PC-9 (cell line): Measurements from ENCODE around the gene EIF2B1. TPM values are rescaled to one million over a fixed set of nuclear protein-coding genes. Genes with fewer than 3 reads are reported as not detected.
A peak's percentile ranks its signal among the peaks of the same experiment; 100 is the strongest.

Experiments used
- BruUV-seq: library from RNA; stranded (reverse); fragments of 400-500 nt; replicated peaks from 2 replicates; lab custom pipeline; 2021; lab: Mats Ljungman, UMichigan
- CTCF ChIA-PET: fragments of 300-600 bp; sonication (Branson Sonifier 250); formaldehyde crosslinking; loops from one replicate; lab custom pipeline; 2022; ENCODE audit warnings: antibody characterized with exemption; lab: Charles Lee
- POLR2A ChIA-PET: fragments of 300-600 bp; sonication (Branson Sonifier 250); formaldehyde crosslinking; loops from one replicate; lab custom pipeline; 2022; ENCODE audit warnings: antibody characterized with exemption; ENCODE audit not compliant: unreplicated experiment; lab: Charles Lee
- DNase-seq, 2 experiments: peaks; one replicate each; pipeline versions ENCODE4 v3.0.0 to v3.0.0-alpha.2; 2015 to 2022; ENCODE audit warnings: mixed read lengths in 1 of 2
- H2AFZ ChIP-seq: fragments of 200-600 bp; sonication (generic); 2 replicates; pipeline ENCODE4 v1.8.1; 2017; ENCODE audit warnings: antibody characterized with exemption
- H3F3A ChIP-seq: fragments of 200-600 bp; sonication (generic); 2 replicates; pipeline ENCODE4 v1.8.1; 2017; ENCODE audit warnings: antibody characterized with exemption, mild to moderate bottlenecking, low read depth; ENCODE audit not compliant: insufficient read depth
- H3K27ac ChIP-seq: fragments of 200-600 bp; sonication (generic); 2 replicates; pipeline ENCODE4 v1.6.1; 2016; ENCODE audit warnings: mixed run types
- H3K27me3 ChIP-seq: fragments of 200-600 bp; sonication (generic); 2 replicates; pipeline ENCODE4 v1.6.1; 2016; ENCODE audit warnings: low read depth, mixed run types; ENCODE audit not compliant: insufficient read depth
- H3K36me3 ChIP-seq: fragments of 200-600 bp; sonication (generic); 2 replicates; pipeline ENCODE4 v1.6.1; 2016; ENCODE audit warnings: low read depth, mixed run types
- H3K4me1 ChIP-seq: fragments of 200-600 bp; sonication (generic); replicated peaks from 2 replicates; pipeline ENCODE4 v1.6.1; 2016; ENCODE audit warnings: mixed run types; ENCODE audit not compliant: insufficient read depth
- H3K4me2 ChIP-seq: fragments of 200-600 bp; sonication (generic); 2 replicates; pipeline ENCODE4 v1.6.1; 2017; ENCODE audit warnings: mixed run types
- H3K4me3 ChIP-seq: fragments of 200-600 bp; sonication (generic); 2 replicates; pipeline ENCODE4 v1.6.1; 2016; ENCODE audit warnings: mixed run types
- H3K79me2 ChIP-seq: fragments of 200-600 bp; sonication (generic); 2 replicates; pipeline ENCODE4 v1.6.1; 2017; ENCODE audit warnings: low read depth, mixed run types
- H3K9me2 ChIP-seq: fragments of 200-600 bp; sonication (generic); 2 replicates; pipeline ENCODE4 v1.8.1; 2017; ENCODE audit warnings: mild to moderate bottlenecking; ENCODE audit not compliant: insufficient read depth
- H3K9me3 ChIP-seq: fragments of 200-600 bp; sonication (generic); 2 replicates; pipeline ENCODE4 v1.8.1; 2016; ENCODE audit warnings: low read depth; ENCODE audit not compliant: insufficient read depth
- H4K20me1 ChIP-seq: fragments of 200-600 bp; sonication (generic); 2 replicates; pipeline ENCODE4 v1.8.1; 2017; ENCODE audit not compliant: insufficient read depth
- EZH2 ChIP-seq: fragments of 200-600 bp; sonication (generic); IDR thresholded peaks from 2 replicates; pipeline ENCODE4 v1.8.0; 2017; ENCODE audit warnings: antibody characterized with exemption, low read depth
- intact Hi-C: fragments of 100-400 bp; cut with micrococcal nuclease; formaldehyde crosslinking; loops from one replicate; pipeline ENCODE4 v1.10.0; 2022; ENCODE audit not compliant: unreplicated experiment
- total RNA-seq: library from RNA; stranded (reverse); gene quantifications from 2 replicates; pipeline ENCODE4 v1.2.3, GENCODE V29; 2021
- TF ChIP-seq, protein P1 (sequence below): fragments of 200-600 bp; sonication (generic); conservative IDR thresholded peaks from 2 replicates; pipeline ENCODE4 v1.6.1; 2017; ENCODE audit warnings: mixed run types, antibody characterized with exemption, mild to moderate bottlenecking, moderate library complexity

The EIF2B1 gene
- total RNA-seq, 1 experiment from 2014 or later = 47.3 TPM

GRCh38 chr12:123599310-123599709 lies 34.2 kb downstream of the EIF2B1 start:
- DNase-seq = no peak
- Histone ChIP-seq H3K4me1 (peaks cover 17% of the 10 kb centered on the region; the same call in 1 of the 2 replicates), H4K20me1 (peaks cover 20% of the 10 kb centered on the region), H2AFZ (no peak overlapping the region), H3K79me2 (peaks cover 33% of the 10 kb centered on the region), H3K27ac (no peak overlapping the region), H3K9me2 (no peaks in the 10 kb centered on the region), H3K4me2 (no peak overlapping the region), H3K9me3 (no peaks in the 10 kb centered on the region), H3K4me3 (no peak overlapping the region), H3K36me3 (peaks cover 26% of the 10 kb centered on the region), H3K27me3 (no peaks in the 10 kb centered on the region), H3F3A (peaks cover 45% of the 10 kb centered on the region)
- no peak for TF ChIP-seq EZH2
- TF ChIP-seq, protein P1, sequence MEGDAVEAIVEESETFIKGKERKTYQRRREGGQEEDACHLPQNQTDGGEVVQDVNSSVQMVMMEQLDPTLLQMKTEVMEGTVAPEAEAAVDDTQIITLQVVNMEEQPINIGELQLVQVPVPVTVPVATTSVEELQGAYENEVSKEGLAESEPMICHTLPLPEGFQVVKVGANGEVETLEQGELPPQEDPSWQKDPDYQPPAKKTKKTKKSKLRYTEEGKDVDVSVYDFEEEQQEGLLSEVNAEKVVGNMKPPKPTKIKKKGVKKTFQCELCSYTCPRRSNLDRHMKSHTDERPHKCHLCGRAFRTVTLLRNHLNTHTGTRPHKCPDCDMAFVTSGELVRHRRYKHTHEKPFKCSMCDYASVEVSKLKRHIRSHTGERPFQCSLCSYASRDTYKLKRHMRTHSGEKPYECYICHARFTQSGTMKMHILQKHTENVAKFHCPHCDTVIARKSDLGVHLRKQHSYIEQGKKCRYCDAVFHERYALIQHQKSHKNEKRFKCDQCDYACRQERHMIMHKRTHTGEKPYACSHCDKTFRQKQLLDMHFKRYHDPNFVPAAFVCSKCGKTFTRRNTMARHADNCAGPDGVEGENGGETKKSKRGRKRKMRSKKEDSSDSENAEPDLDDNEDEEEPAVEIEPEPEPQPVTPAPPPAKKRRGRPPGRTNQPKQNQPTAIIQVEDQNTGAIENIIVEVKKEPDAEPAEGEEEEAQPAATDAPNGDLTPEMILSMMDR = no peak
- ChIA-PET CTCF (no interaction called here), POLR2A (no interaction called here)
- no TSS peak for BruUV-seq
- intact Hi-C loops = no loop called here

DNA sequence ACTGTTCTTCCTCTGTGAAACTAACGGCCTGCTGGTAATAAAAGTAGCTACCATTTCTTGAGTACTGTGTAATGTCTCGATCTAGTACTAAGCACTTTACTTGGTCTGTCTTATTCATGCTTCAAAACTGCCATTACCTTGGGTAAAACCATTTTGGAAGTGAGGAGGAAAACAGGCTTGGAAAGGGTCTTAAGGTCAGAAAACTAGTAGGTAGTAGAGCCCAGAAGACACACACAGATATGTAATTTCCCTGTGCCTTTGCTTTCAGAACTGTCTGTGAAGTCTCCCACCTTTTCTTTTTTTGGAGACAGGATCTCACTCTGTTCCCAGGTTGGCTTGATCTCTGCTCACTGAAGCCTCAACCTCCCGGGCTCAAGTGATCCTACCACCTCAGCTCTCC lies 35.0 kb downstream of the EIF2B1 start:
- no peak for DNase-seq
- Histone ChIP-seq H3K9me3 (no peaks in the 10 kb centered on the region), H3K36me3 (peaks cover 27% of the 10 kb centered on the region), H2AFZ (no peak overlapping the region), H3K4me1 (peaks cover 17% of the 10 kb centered on the region; the same call in 1 of the 2 replicates), H3K4me3 (no peak overlapping the region), H3K27me3 (no peaks in the 10 kb centered on the region), H3K79me2 (peaks cover 30% of the 10 kb centered on the region), H3F3A (peaks cover 43% of the 10 kb centered on the region), H3K9me2 (no peaks in the 10 kb centered on the region), H3K27ac (peak overlapping the region; percentile 9; the same call in 1 of the 2 replicates), H4K20me1 (peaks cover 20% of the 10 kb centered on the region), H3K4me2 (no peak overlapping the region)
- BruUV-seq = no TSS peak
- POLR2A ChIA-PET = interaction anchor here (0.6 kb wide), 1 partner anchor 21 kb away, joined by 10 read pairs; no protein-coding TSS in a partner anchor
- intact Hi-C loops = no loop called here
- TF ChIP-seq, protein P1 = no peak
- TF ChIP-seq EZH2 = no peak
- CTCF ChIA-PET = no interaction called here

- ChIA-PET CTCF (no interaction called here), POLR2A (no interaction called here)
- Histone ChIP-seq H3K9me2 (no peaks in the 10 kb centered on the region), H3K27me3 (no peaks in the 10 kb centered on the region), H3K27ac (no peak overlapping the region), H3K36me3 (peaks cover 34% of the 10 kb centered on the region), H3K9me3 (no peaks in the 10 kb centered on the region), H3K79me2 (peaks cover 28% of the 10 kb centered on the region), H3F3A (peaks cover 44% of the 10 kb centered on the region), H4K20me1 (peaks cover 31% of the 10 kb centered on the region), H2AFZ (no peak overlapping the region), H3K4me3 (no peak overlapping the region), H3K4me1 (peaks cover 12% of the 10 kb centered on the region; the same call in 1 of the 2 replicates), H3K4me2 (no peak overlapping the region)
- BruUV-seq = no TSS peak
- no peak for DNase-seq
- intact Hi-C loops = no loop called here
- TF ChIP-seq, protein P1 = no peak
- no peak for TF ChIP-seq EZH2
Measured at GRCh38 chr12:123597100-123597499, 36.4 kb downstream of the EIF2B1 start.
